Measurements from ENCODE around the gene AKAP6. TPM values are rescaled to one million over a fixed set of nuclear protein-coding genes. Genes with fewer than 3 reads are reported as not detected.
"Not testable (repeated sequence)": the region's sequence is repeated elsewhere in the genome, so short reads cannot be mapped to it uniquely, and the experiment has no call there.

The AKAP6 gene
- total RNA-seq, 1 experiment from 2014 or later: 2.3 TPM

DNA sequence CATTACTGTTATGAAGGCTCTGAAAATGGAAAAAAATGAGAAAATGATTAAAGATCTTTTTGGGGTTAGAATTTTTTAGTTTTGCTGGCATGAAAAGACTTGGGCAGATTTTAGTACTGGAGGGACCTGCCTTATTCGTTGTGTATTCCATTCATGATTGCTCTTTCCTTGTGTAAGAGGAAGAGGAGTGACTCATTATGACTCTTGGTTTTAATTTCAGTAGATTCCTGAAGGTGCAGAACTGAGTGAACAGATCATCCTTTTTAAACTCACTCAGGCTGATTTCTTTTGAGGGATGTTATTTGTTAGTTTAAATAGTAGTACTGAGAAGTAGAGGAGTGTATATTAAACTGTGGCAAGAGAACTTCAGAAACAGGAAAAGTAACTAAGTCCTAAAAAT lies 41.6 kb downstream of the AKAP6 start:
- no peaks in the 10 kb centered on the region for H3K36me3 ChIP-seq (ENCODE audit: insufficient read depth, low read length)
- no peak overlapping the region for H3K4me3 ChIP-seq (ENCODE audit: low read length)
- no peaks in the 10 kb centered on the region for H3K4me1 ChIP-seq (ENCODE audit: low read length)
- H2AFZ ChIP-seq (ENCODE audit: low read length): no peak overlapping the region
- H4K20me1 ChIP-seq (ENCODE audit: insufficient read depth, low read depth, low read length): no peaks in the 10 kb centered on the region
- H3K4me2 ChIP-seq (ENCODE audit: low read depth, low read length, poor library complexity, severe bottlenecking): no peak overlapping the region
- H3K79me2 ChIP-seq (ENCODE audit: low read length): no peaks in the 10 kb centered on the region
- no peaks in the 10 kb centered on the region for H3K9me3 ChIP-seq (ENCODE audit: low read length)
- H3K27ac ChIP-seq (ENCODE audit: low read length): no peak overlapping the region
- no peaks in the 10 kb centered on the region for H3K27me3 ChIP-seq (ENCODE audit: low read length)
- no peaks in the 10 kb centered on the region for H3K9me2 ChIP-seq (replicated peaks; ENCODE audit: insufficient read depth, low read length)
- DNase-seq: no peak
- no peak overlapping the region for H3K9ac ChIP-seq (ENCODE audit: low read length)

DNA sequence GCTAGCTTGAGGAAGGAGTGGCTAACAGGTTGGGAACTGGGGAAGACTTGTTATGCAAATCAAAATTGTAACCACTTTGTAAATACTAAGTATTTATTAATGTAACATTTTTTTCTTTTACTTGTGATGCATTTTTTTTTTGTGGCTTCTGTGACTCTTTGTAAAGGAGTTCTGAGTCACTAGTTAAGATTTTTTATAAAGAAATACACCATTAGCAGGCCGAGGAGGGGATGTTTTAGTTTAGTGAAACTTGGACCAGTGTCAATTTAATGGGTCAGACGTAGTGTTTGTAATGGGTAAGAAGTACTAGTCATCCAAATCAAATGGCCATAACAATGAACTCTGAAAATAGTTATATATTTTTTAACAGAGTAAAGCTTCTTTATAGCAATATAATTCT lies 43.1 kb downstream of the AKAP6 start:
- no peaks in the 10 kb centered on the region for H3K9me3 ChIP-seq (ENCODE audit: low read length)

DNA sequence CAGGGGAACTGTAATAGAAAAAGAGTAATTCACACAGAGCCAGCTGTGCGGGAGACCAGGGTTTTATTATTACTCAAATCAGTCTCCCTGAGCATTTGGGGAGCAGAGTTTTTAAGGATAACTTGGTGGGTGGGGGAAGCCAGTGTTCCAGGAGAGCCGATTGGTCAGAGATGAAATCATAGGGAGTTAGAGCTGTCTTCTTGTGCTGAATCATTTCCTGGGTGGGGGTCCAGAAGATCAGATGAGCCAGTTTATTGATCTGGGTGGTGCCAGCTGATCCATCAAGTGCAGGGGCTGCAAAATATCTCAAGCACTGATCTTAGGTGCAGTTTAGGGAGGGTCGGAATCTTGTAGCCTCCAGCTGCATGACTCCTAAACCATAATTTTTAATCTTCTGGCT lies 44.1 kb downstream of the AKAP6 start:
- H3K4me1 ChIP-seq (ENCODE audit: low read length); H3K4me3 ChIP-seq (ENCODE audit: low read length); H3K27ac ChIP-seq (ENCODE audit: low read length); DNase-seq; H3K9me3 ChIP-seq (ENCODE audit: low read length); H4K20me1 ChIP-seq (ENCODE audit: insufficient read depth, low read depth, low read length); H3K9me2 ChIP-seq (replicated peaks; ENCODE audit: insufficient read depth, low read length); H3K9ac ChIP-seq (ENCODE audit: low read length); H3K36me3 ChIP-seq (ENCODE audit: insufficient read depth, low read length); H3K79me2 ChIP-seq (ENCODE audit: low read length); H2AFZ ChIP-seq (ENCODE audit: low read length); H3K27me3 ChIP-seq (ENCODE audit: low read length); H3K4me2 ChIP-seq (ENCODE audit: low read depth, low read length, poor library complexity, severe bottlenecking): not testable (repeated sequence)

More for the DNA sequence above, 43.1 kb downstream of the AKAP6 start:
- no peak overlapping the region for H3K4me2 ChIP-seq (ENCODE audit: low read depth, low read length, poor library complexity, severe bottlenecking)
- H2AFZ ChIP-seq (ENCODE audit: low read length): no peak overlapping the region
- H3K27ac ChIP-seq (ENCODE audit: low read length): no peak overlapping the region
- H4K20me1 ChIP-seq (ENCODE audit: insufficient read depth, low read depth, low read length): no peaks in the 10 kb centered on the region
- no peaks in the 10 kb centered on the region for H3K27me3 ChIP-seq (ENCODE audit: low read length)
- no peaks in the 10 kb centered on the region for H3K4me1 ChIP-seq (ENCODE audit: low read length)
- H3K9me2 ChIP-seq (replicated peaks; ENCODE audit: insufficient read depth, low read length): no peaks in the 10 kb centered on the region
- no peaks in the 10 kb centered on the region for H3K36me3 ChIP-seq (ENCODE audit: insufficient read depth, low read length)
- no peak overlapping the region for H3K9ac ChIP-seq (ENCODE audit: low read length)
- H3K4me3 ChIP-seq (ENCODE audit: low read length): no peak overlapping the region
- DNase-seq: no peak
- H3K79me2 ChIP-seq (ENCODE audit: low read length): no peaks in the 10 kb centered on the region

DNA sequence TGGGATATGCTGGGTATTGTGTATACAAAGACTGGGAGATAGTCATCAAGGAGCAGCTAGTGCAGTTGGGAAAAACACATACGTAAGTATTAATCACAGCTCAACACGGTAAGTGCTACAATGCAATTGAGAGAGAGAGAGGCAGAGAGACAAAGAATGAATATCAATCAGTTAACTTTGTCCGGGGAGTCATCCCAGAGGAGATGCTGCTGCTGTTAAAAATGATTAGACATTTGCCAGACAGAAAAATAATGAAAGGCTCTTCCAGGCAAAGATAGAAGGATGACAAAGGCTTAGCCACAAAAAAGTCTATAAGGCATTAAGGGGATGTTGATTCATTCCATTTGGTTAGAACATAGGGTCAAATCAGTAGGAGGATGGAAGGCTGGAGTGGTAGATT lies 45.1 kb downstream of the AKAP6 start:
- Histone ChIP-seq H2AFZ (ENCODE audit: low read length) (no peak overlapping the region), H3K27me3 (ENCODE audit: low read length) (no peaks in the 10 kb centered on the region)

DNA sequence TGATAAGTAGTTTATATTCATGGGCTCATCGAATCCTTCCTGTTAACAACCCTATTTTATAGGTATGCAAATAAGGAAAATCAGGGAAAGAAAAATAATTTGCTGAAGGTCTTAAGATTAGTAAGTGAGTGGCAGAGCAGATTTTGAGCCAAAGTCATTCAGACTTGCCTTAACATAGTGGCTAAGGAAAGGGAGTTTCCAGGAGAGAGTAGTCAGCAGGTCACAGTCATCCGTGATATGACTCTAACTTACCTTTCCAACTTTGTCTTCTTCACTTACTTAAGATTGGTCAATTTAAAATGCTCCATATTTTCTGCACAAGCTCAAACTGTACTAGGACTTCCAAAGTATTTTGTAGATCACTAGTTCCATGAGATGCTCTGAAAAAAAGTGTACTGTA lies 46.6 kb downstream of the AKAP6 start:
- no peaks in the 10 kb centered on the region for H3K79me2 ChIP-seq (ENCODE audit: low read length)
- no peak overlapping the region for H2AFZ ChIP-seq (ENCODE audit: low read length)
- no peak for DNase-seq
- H3K4me1 ChIP-seq (ENCODE audit: low read length): no peaks in the 10 kb centered on the region
- no peaks in the 10 kb centered on the region for H3K9me3 ChIP-seq (ENCODE audit: low read length)
- H3K9ac ChIP-seq (ENCODE audit: low read length): no peak overlapping the region
- no peak overlapping the region for H3K4me3 ChIP-seq (ENCODE audit: low read length)
- no peak overlapping the region for H3K4me2 ChIP-seq (ENCODE audit: low read depth, low read length, poor library complexity, severe bottlenecking)
- no peaks in the 10 kb centered on the region for H4K20me1 ChIP-seq (ENCODE audit: insufficient read depth, low read depth, low read length)
- no peaks in the 10 kb centered on the region for H3K27me3 ChIP-seq (ENCODE audit: low read length)
- no peak overlapping the region for H3K27ac ChIP-seq (ENCODE audit: low read length)
- H3K9me2 ChIP-seq (replicated peaks; ENCODE audit: insufficient read depth, low read length): no peaks in the 10 kb centered on the region
- no peaks in the 10 kb centered on the region for H3K36me3 ChIP-seq (ENCODE audit: insufficient read depth, low read length)

More for the DNA sequence above, 45.1 kb downstream of the AKAP6 start:
- Histone ChIP-seq H3K9ac (ENCODE audit: low read length) (no peak overlapping the region), H3K9me2 (replicated peaks; ENCODE audit: insufficient read depth, low read length) (no peaks in the 10 kb centered on the region), H3K4me1 (ENCODE audit: low read length) (no peaks in the 10 kb centered on the region), H3K4me2 (ENCODE audit: low read depth, low read length, poor library complexity, severe bottlenecking) (no peak overlapping the region), H3K36me3 (ENCODE audit: insufficient read depth, low read length) (no peaks in the 10 kb centered on the region), H3K79me2 (ENCODE audit: low read length) (no peaks in the 10 kb centered on the region), H3K9me3 (ENCODE audit: low read length) (no peaks in the 10 kb centered on the region), H3K27ac (ENCODE audit: low read length) (no peak overlapping the region), H4K20me1 (ENCODE audit: insufficient read depth, low read depth, low read length) (no peaks in the 10 kb centered on the region), H3K4me3 (ENCODE audit: low read length) (no peak overlapping the region)
- no peak for DNase-seq

DNA sequence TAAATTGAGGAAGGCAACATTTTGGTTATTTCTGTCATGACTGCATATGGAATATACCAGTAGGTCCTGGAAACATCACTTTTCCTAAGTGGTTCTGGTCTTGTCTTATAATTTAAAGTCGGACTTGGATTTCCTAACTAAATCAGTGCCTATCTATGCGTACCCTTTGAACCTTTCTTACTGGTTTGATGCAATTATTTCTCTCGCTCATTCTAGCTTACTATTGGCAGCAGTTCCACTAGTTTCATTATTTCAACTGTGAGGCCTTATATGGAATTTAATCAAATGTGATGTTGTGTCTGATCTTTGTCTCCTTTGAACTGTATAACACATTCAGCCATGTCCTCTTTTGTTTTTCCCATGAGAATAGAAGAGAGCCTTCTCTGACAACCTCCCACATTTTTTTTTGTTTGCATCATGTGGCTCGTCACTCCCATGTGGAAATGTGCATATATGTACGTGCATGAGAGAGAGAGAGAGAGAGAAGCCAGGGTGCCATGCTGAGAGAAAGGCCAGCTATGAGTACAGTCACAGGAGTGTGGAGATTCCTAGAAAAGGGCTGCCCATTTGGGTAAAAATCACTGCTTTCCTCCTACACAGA lies 48.0 kb downstream of the AKAP6 start:
- no peak for DNase-seq
- Histone ChIP-seq H3K4me2 (ENCODE audit: low read depth, low read length, poor library complexity, severe bottlenecking) (no peak overlapping the region), H2AFZ (ENCODE audit: low read length) (no peak overlapping the region), H3K9ac (ENCODE audit: low read length) (no peak overlapping the region), H3K27ac (ENCODE audit: low read length) (no peak overlapping the region), H3K36me3 (ENCODE audit: insufficient read depth, low read length) (no peaks in the 10 kb centered on the region), H3K79me2 (ENCODE audit: low read length) (no peaks in the 10 kb centered on the region), H3K4me1 (ENCODE audit: low read length) (no peaks in the 10 kb centered on the region), H4K20me1 (ENCODE audit: insufficient read depth, low read depth, low read length) (no peaks in the 10 kb centered on the region), H3K9me2 (replicated peaks; ENCODE audit: insufficient read depth, low read length) (no peaks in the 10 kb centered on the region), H3K9me3 (ENCODE audit: low read length) (no peaks in the 10 kb centered on the region), H3K27me3 (ENCODE audit: low read length) (no peaks in the 10 kb centered on the region), H3K4me3 (ENCODE audit: low read length) (no peak overlapping the region)

DNA sequence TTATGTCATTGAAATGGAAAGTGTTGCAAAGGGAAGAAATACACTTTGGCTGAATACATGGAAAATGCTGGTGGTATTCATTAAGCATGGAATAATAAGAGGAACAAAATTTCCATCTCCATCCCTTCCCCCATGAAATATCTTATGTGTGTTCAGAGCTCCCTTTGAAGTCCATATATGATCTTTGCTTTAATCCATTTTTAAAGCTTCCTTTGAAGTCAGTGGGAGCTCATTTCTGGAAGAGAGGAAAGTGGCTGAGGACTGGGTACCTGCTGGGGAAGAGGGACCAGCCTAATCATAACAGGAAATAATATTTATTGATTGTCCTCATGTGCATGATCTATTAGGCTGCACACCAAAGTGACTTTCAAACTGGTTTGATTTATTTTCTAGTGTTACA lies 49.2 kb downstream of the AKAP6 start:
- no peaks in the 10 kb centered on the region for H4K20me1 ChIP-seq (ENCODE audit: insufficient read depth, low read depth, low read length)
- H3K4me2 ChIP-seq (ENCODE audit: low read depth, low read length, poor library complexity, severe bottlenecking): no peak overlapping the region
- H3K9me2 ChIP-seq (replicated peaks; ENCODE audit: insufficient read depth, low read length): no peaks in the 10 kb centered on the region
- no peaks in the 10 kb centered on the region for H3K9me3 ChIP-seq (ENCODE audit: low read length)
- no peak overlapping the region for H3K9ac ChIP-seq (ENCODE audit: low read length)
- no peaks in the 10 kb centered on the region for H3K27me3 ChIP-seq (ENCODE audit: low read length)
- no peaks in the 10 kb centered on the region for H3K4me1 ChIP-seq (ENCODE audit: low read length)
- H3K27ac ChIP-seq (ENCODE audit: low read length): no peak overlapping the region
- H3K4me3 ChIP-seq (ENCODE audit: low read length): no peak overlapping the region
- H3K36me3 ChIP-seq (ENCODE audit: insufficient read depth, low read length): no peaks in the 10 kb centered on the region
- H2AFZ ChIP-seq (ENCODE audit: low read length): no peak overlapping the region
- no peak for DNase-seq
- no peaks in the 10 kb centered on the region for H3K79me2 ChIP-seq (ENCODE audit: low read length)

DNA sequence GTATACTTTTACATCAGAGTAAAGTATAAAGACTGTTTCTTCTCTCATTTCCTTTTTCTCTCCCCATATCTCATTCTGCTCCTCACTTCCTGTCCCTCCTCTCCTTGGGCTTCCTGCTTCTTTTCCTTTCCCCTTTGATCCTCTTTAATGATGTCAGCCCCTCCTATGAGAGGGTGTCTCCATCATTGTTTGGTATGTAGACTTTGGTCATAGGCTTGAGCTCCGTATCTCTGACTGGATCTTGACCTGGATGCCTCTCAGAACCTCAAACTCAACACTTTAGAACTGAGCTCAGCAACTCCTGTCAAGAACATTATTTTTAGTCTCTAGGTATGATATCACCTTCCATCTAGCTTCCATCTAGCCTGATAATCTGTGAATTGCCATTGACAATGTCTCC lies 50.3 kb downstream of the AKAP6 start:
- Histone ChIP-seq H3K4me3 (ENCODE audit: low read length) (no peak overlapping the region), H3K4me2 (ENCODE audit: low read depth, low read length, poor library complexity, severe bottlenecking) (no peak overlapping the region), H3K9me2 (replicated peaks; ENCODE audit: insufficient read depth, low read length) (no peaks in the 10 kb centered on the region), H3K9ac (ENCODE audit: low read length) (no peak overlapping the region), H4K20me1 (ENCODE audit: insufficient read depth, low read depth, low read length) (no peaks in the 10 kb centered on the region), H3K27ac (ENCODE audit: low read length) (no peak overlapping the region), H3K27me3 (ENCODE audit: low read length) (no peaks in the 10 kb centered on the region), H3K79me2 (ENCODE audit: low read length) (no peaks in the 10 kb centered on the region), H3K4me1 (ENCODE audit: low read length) (no peaks in the 10 kb centered on the region), H3K36me3 (ENCODE audit: insufficient read depth, low read length) (no peaks in the 10 kb centered on the region), H2AFZ (ENCODE audit: low read length) (no peak overlapping the region), H3K9me3 (ENCODE audit: low read length) (no peaks in the 10 kb centered on the region)
- no peak for DNase-seq

DNA sequence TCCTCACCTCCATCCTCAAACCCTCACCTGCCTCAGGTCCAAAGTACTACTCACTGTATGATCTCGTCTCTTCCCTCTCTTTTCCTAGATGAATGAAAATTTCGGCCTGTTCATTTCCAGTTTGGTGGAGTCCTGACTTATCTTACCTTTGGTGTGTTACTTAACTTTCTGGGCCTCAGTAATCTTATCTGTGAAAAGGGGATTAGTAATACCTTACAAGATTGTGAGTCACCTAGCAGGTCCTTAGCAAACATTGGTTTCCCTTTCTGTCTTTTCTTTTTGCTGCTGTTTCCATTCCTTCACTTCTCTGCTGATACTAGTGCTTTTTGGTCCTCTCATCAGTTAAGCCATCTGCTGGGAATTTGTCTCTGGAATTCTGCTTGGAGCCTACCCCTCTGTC lies 52.8 kb downstream of the AKAP6 start:
- no peak overlapping the region for H3K27ac ChIP-seq (ENCODE audit: low read length)
- H3K4me2 ChIP-seq (ENCODE audit: low read depth, low read length, poor library complexity, severe bottlenecking): no peak overlapping the region
- H2AFZ ChIP-seq (ENCODE audit: low read length): no peak overlapping the region
- H3K9ac ChIP-seq (ENCODE audit: low read length): no peak overlapping the region
- H4K20me1 ChIP-seq (ENCODE audit: insufficient read depth, low read depth, low read length): no peaks in the 10 kb centered on the region
- H3K27me3 ChIP-seq (ENCODE audit: low read length): no peaks in the 10 kb centered on the region
- no peaks in the 10 kb centered on the region for H3K79me2 ChIP-seq (ENCODE audit: low read length)
- no peak for DNase-seq
- no peaks in the 10 kb centered on the region for H3K9me2 ChIP-seq (replicated peaks; ENCODE audit: insufficient read depth, low read length)
- H3K4me1 ChIP-seq (ENCODE audit: low read length): no peaks in the 10 kb centered on the region
- no peaks in the 10 kb centered on the region for H3K9me3 ChIP-seq (ENCODE audit: low read length)
- H3K4me3 ChIP-seq (ENCODE audit: low read length): no peak overlapping the region
- no peaks in the 10 kb centered on the region for H3K36me3 ChIP-seq (ENCODE audit: insufficient read depth, low read length)

All from Karpas-422 (cell line).